HL-60 (cell line): ENCODE results near the gene PHETA2.

Source experiments
- DNase-seq, 2 experiments: peaks; one replicate each; pipeline ENCODE4 v3.0.0-alpha.2; 2010 to 2020; ENCODE audit warnings: low read depth in 1 of 2, low spot score in 1 of 2
- H3K27ac ChIP-seq: fragments of 250-450 bp; sonication (Bioruptor Pico); replicated peaks from 2 replicates; pipeline ENCODE4 v1.5.1; 2020; ENCODE audit warnings: mild to moderate bottlenecking, moderate library complexity
- H3K27me3 ChIP-seq: fragments of 250-450 bp; sonication (Bioruptor Pico); 2 replicates; pipeline ENCODE4 v1.5.1; 2021; ENCODE audit warnings: mild to moderate bottlenecking, moderate library complexity; ENCODE audit not compliant: insufficient read depth, poor library complexity, severe bottlenecking
- H3K4me3 ChIP-seq: replicated peaks from 2 replicates; pipeline ENCODE4 v1.5.1; 2011; ENCODE audit warnings: mild to moderate bottlenecking, control low read depth, low read length; ENCODE audit not compliant: insufficient read depth
- GABPA ChIP-seq: IDR thresholded peaks from 2 replicates; pipeline ENCODE4 v1.6.1; 2012; ENCODE audit warnings: low read depth
- POLR2AphosphoS5 ChIP-seq: IDR thresholded peaks from 2 replicates; pipeline ENCODE4 v1.6.1; 2012; ENCODE audit warnings: low read depth
- REST ChIP-seq: IDR thresholded peaks from 2 replicates; pipeline ENCODE4 v1.6.1; 2012; ENCODE audit warnings: low read depth; ENCODE audit not compliant: insufficient replicate concordance
- SPI1 ChIP-seq: IDR thresholded peaks from 2 replicates; pipeline ENCODE4 v1.6.1; 2012; ENCODE audit warnings: low read depth, mild to moderate bottlenecking, borderline replicate concordance
- TF ChIP-seq, protein P1 (sequence below): IDR thresholded peaks from one replicate; pipeline ENCODE4 v1.5.1; 2011; ENCODE audit warnings: low read length, control low read depth, inconsistent platforms; ENCODE audit not compliant: insufficient read depth

PHETA2 gene

GRCh38 chr22:42065438-42066125, 8.5 kb upstream of the PHETA2 start:
- no peak overlapping the region for H3K4me3 ChIP-seq
- H3K27ac ChIP-seq, result no peak overlapping the region
- DNase-seq, result no peak
- TF ChIP-seq POLR2AphosphoS5, result no peak
- TF ChIP-seq, protein P1, sequence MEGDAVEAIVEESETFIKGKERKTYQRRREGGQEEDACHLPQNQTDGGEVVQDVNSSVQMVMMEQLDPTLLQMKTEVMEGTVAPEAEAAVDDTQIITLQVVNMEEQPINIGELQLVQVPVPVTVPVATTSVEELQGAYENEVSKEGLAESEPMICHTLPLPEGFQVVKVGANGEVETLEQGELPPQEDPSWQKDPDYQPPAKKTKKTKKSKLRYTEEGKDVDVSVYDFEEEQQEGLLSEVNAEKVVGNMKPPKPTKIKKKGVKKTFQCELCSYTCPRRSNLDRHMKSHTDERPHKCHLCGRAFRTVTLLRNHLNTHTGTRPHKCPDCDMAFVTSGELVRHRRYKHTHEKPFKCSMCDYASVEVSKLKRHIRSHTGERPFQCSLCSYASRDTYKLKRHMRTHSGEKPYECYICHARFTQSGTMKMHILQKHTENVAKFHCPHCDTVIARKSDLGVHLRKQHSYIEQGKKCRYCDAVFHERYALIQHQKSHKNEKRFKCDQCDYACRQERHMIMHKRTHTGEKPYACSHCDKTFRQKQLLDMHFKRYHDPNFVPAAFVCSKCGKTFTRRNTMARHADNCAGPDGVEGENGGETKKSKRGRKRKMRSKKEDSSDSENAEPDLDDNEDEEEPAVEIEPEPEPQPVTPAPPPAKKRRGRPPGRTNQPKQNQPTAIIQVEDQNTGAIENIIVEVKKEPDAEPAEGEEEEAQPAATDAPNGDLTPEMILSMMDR, result no peak
- TF ChIP-seq GABPA, result no peak
- TF ChIP-seq SPI1, result no peak
- TF ChIP-seq REST, result no peak
- no peaks in the 10 kb centered on the region for H3K27me3 ChIP-seq

- Histone ChIP-seq H3K27ac (no peak overlapping the region), H3K4me3 (no peak overlapping the region), H3K27me3 (no peaks in the 10 kb centered on the region)
- TF ChIP-seq, protein P1, result no peak
- TF ChIP-seq REST (no peak), GABPA (no peak), POLR2AphosphoS5 (no peak), SPI1 (no peak)
- DNase-seq, result no peak
Observed at GRCh38 chr22:42066126-42066761, 7.8 kb upstream of the PHETA2 start.

DNA sequence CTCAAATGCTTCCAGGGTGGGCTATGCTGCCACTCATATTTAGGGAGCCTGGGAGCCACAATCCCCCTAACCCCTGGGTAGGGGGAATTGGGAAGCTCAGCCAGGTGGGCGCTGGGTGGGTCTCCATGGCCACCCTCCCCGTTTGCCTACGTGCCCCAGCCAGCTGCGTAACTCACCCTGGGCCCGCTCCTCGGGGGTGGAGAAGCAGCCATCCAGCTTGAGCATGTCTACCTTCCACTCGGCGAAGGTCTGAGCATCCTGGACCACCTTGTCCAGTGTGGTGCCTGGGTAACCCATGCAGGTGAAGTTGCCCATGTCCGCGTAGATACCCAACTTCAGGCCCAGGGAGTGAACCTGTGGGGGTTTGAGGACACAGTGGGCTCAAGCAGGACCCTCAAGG, 7.1 kb upstream of the PHETA2 start:
- TF ChIP-seq SPI1 (no peak), GABPA (no peak)
- TF ChIP-seq, protein P1, result no peak
- Histone ChIP-seq H3K4me3 (no peak overlapping the region), H3K27ac (no peak overlapping the region), H3K27me3 (no peaks in the 10 kb centered on the region)
- DNase-seq, result no peak

DNA sequence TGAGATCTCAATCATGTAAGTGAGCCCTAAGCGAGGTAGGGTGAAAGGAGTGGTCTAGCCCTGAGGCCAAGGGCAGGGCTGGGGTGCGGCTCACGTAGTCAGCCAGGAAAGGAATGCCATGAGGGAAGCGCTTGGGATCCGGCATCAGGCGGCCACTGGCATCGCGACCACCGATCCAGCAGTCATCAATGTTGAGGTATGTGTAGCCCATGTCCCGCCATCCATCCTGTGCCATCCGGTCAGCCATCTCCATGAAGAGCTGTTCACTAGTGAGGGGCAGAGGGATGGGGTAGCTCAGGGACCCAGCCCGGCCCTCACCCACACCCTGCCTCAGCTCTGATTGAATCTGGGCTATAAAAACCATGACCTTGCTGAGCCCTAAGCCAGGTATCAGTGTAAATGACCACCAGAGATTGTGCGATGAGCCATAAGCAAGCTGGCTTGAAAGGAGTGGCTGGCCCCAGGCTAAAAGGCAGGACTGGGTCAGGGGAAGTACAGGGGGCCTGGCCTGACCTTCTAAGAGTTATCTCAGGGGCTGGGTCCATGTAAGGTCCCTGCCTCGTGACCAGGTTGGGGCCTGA, 6.3 kb upstream of the PHETA2 start:
- DNase-seq, result no peak
- Histone ChIP-seq H3K27me3 (no peaks in the 10 kb centered on the region), H3K4me3 (no peak overlapping the region), H3K27ac (no peak overlapping the region)
- TF ChIP-seq REST (no peak), POLR2AphosphoS5 (no peak), SPI1 (no peak), GABPA (no peak)
- TF ChIP-seq, protein P1, result no peak
